Measurements from ENCODE around the gene SLC24A3. TPM values are rescaled to one million over a fixed set of nuclear protein-coding genes. Genes with fewer than 3 reads are reported as not detected.

Gene SLC24A3
- total RNA-seq, 6 experiments from 2014 or later = not detected

GRCh38 chr20:19615629-19616028, 403.2 kb downstream of the SLC24A3 start:
- Mint-ChIP-seq H3K4me3 (no peak overlapping the region), H3K4me1 (ENCODE audit: low read depth) (no peaks in the 10 kb centered on the region), H3K27ac (no peak overlapping the region), H3K9me3 (no peaks in the 10 kb centered on the region; the same call in 1 of the 2 replicates), H3K27me3 (ENCODE audit: insufficient read depth) (peaks cover 9% of the 10 kb centered on the region), H3K36me3 (ENCODE audit: low read depth) (no peaks in the 10 kb centered on the region)
- DNase-seq = no peak
- TF ChIP-seq CTCF (IDR thresholded peaks at IDR 0.05) = no peak

GRCh38 chr20:19616081-19616480, 403.6 kb downstream of the SLC24A3 start:
- H3K4me1 Mint-ChIP-seq (ENCODE audit: low read depth) = peaks cover 3% of the 10 kb centered on the region
- peaks cover 9% of the 10 kb centered on the region for H3K27me3 Mint-ChIP-seq (ENCODE audit: insufficient read depth)
- TF ChIP-seq CTCF (IDR thresholded peaks at IDR 0.05) = no peak
- H3K27ac Mint-ChIP-seq = no peak overlapping the region
- H3K4me3 Mint-ChIP-seq = no peak overlapping the region
- no peaks in the 10 kb centered on the region; the same call in 1 of the 2 replicates for H3K9me3 Mint-ChIP-seq
- H3K36me3 Mint-ChIP-seq (ENCODE audit: low read depth) = no peaks in the 10 kb centered on the region
- DNase-seq = no peak

- Mint-ChIP-seq H3K4me3 (no peak overlapping the region), H3K9me3 (no peaks in the 10 kb centered on the region; the same call in 1 of the 2 replicates), H3K4me1 (ENCODE audit: low read depth) (peaks cover 7% of the 10 kb centered on the region), H3K36me3 (ENCODE audit: low read depth) (no peaks in the 10 kb centered on the region), H3K27me3 (ENCODE audit: insufficient read depth) (peaks cover 9% of the 10 kb centered on the region), H3K27ac (no peak overlapping the region)
- no peak for DNase-seq
- no peak for TF ChIP-seq CTCF (IDR thresholded peaks at IDR 0.05)
Observed at GRCh38 chr20:19616620-19617019, 404.2 kb downstream of the SLC24A3 start.

- Mint-ChIP-seq H3K9me3 (no peaks in the 10 kb centered on the region; the same call in 1 of the 2 replicates), H3K27me3 (ENCODE audit: insufficient read depth) (peaks cover 8% of the 10 kb centered on the region), H3K27ac (no peak overlapping the region), H3K36me3 (ENCODE audit: low read depth) (no peaks in the 10 kb centered on the region), H3K4me3 (no peak overlapping the region), H3K4me1 (ENCODE audit: low read depth) (peaks cover 7% of the 10 kb centered on the region)
- DNase-seq = no peak
- no peak for TF ChIP-seq CTCF (IDR thresholded peaks at IDR 0.05)
Observed at GRCh38 chr20:19617256-19617655, 404.8 kb downstream of the SLC24A3 start.

- Mint-ChIP-seq H3K36me3 (ENCODE audit: low read depth) (no peaks in the 10 kb centered on the region), H3K9me3 (no peaks in the 10 kb centered on the region), H3K4me1 (ENCODE audit: low read depth) (peaks cover 7% of the 10 kb centered on the region), H3K27me3 (ENCODE audit: insufficient read depth) (peaks cover 9% of the 10 kb centered on the region), H3K4me3 (no peak overlapping the region), H3K27ac (no peak overlapping the region)
- DNase-seq = no peak
- no peak for TF ChIP-seq CTCF (IDR thresholded peaks at IDR 0.05)
Observed at GRCh38 chr20:19618711-19619110, 406.3 kb downstream of the SLC24A3 start.

GRCh38 chr20:19619904-19620430, 407.5 kb downstream of the SLC24A3 start:
- Mint-ChIP-seq H3K4me3 (no peak overlapping the region), H3K27ac (no peak overlapping the region), H3K36me3 (ENCODE audit: low read depth) (no peaks in the 10 kb centered on the region), H3K4me1 (ENCODE audit: low read depth) (peaks cover 7% of the 10 kb centered on the region), H3K27me3 (ENCODE audit: insufficient read depth) (peaks cover 9% of the 10 kb centered on the region), H3K9me3 (no peaks in the 10 kb centered on the region)
- TF ChIP-seq CTCF (IDR thresholded peaks at IDR 0.05) = no peak
- DNase-seq = no peak
